Spleen (tissue), 7 donors: ENCODE measurements around the gene ANKS4B.

ENCODE experiments used
- POLR2A ChIP-seq, 3 donors: fragments of 450-650 bp; IDR thresholded peaks; one replicate each; pipeline ENCODE4 v1.5.1; 2017; ENCODE audit warnings: antibody characterized with exemption in 3 of 3, mild to moderate bottlenecking in 1 of 3
- POLR2AphosphoS5 ChIP-seq, 3 donors: sonication (generic); formaldehyde crosslinking; IDR thresholded peaks; one replicate each; pipeline ENCODE4 v1.5.1; 2017; ENCODE audit warnings: antibody characterized with exemption in 3 of 3
- TF ChIP-seq, protein P1 (sequence below), 11 experiments: fragments of 200-600 bp in 7 of 11; fragments of 450-650 bp in 4 of 11; sonication (generic) in 4 of 11; IDR thresholded peaks in 8 of 11; conservative IDR thresholded peaks in 3 of 11; 1 replicate in 7 of 11; 2 replicates in 4 of 11; pipeline versions ENCODE4 v1.4.0 to v1.8.0; 2016 to 2021; ENCODE audit warnings: antibody characterized with exemption in 11 of 11, inconsistent platforms in 4 of 11, mild to moderate bottlenecking in 1 of 11
- donor health status: DM: no; HTN: no; CAD: no; lungs with moderate emphysema.
- donor health status: DM: no; HTN: no; CAD: no.
- donor health status: DM: no; HTN: no; CAD: no.

DNA sequence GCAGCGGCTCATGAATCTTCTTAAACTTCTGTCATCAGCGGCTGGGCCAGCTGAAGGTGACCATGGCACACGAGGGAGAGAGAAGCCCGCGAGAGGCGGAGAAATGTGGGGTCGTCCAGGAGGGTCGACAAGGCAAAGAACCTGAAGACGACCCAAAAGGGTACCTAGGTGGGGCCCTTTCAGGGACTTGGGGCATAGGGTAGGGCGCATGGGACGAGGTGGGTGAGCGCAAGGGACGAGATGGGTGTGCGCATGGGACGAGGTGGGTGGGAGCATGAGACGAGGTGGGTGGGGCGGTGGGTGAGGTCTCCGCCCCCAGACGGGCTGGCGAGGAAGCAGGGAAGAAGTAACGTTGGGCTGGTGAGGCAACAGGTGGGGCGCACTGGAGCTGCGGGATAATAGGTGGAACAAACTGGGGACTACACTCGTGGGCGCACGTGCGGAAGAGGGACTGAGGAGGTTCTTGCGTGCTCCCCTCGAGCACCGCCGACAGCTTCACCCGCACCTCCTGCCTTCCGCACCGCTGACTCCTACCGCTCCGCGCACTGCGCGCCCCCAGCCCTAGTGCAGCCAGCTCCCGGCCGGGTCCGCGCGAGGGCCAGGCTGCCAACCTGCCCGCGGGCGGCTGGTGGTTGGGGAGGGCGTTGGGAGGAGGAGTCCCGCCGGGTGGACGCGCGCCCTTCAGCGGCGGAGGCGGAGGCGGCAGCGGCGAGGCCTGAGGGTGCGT is 67.8 kb downstream of the ANKS4B start:
- peak; percentile 47 to 57 (median 50) for TF ChIP-seq POLR2AphosphoS5 (IDR thresholded peaks at IDR 0.05)
- TF ChIP-seq, protein P1, sequence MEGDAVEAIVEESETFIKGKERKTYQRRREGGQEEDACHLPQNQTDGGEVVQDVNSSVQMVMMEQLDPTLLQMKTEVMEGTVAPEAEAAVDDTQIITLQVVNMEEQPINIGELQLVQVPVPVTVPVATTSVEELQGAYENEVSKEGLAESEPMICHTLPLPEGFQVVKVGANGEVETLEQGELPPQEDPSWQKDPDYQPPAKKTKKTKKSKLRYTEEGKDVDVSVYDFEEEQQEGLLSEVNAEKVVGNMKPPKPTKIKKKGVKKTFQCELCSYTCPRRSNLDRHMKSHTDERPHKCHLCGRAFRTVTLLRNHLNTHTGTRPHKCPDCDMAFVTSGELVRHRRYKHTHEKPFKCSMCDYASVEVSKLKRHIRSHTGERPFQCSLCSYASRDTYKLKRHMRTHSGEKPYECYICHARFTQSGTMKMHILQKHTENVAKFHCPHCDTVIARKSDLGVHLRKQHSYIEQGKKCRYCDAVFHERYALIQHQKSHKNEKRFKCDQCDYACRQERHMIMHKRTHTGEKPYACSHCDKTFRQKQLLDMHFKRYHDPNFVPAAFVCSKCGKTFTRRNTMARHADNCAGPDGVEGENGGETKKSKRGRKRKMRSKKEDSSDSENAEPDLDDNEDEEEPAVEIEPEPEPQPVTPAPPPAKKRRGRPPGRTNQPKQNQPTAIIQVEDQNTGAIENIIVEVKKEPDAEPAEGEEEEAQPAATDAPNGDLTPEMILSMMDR (IDR thresholded peaks at IDR 0.05 in 8 of 11, conservative IDR thresholded peaks at IDR 0.05 in 3 of 11) = peak in 4 of 11 experiments; percentile 16 to 30 (median 22)
- no peak for TF ChIP-seq POLR2A (IDR thresholded peaks at IDR 0.05)
